ENCODE data around the gene STK31.
"Not testable (repeated sequence)": the region's sequence is repeated elsewhere in the genome, so short reads cannot be mapped to it uniquely, and the experiment has no call there.

STK31 gene

DNA sequence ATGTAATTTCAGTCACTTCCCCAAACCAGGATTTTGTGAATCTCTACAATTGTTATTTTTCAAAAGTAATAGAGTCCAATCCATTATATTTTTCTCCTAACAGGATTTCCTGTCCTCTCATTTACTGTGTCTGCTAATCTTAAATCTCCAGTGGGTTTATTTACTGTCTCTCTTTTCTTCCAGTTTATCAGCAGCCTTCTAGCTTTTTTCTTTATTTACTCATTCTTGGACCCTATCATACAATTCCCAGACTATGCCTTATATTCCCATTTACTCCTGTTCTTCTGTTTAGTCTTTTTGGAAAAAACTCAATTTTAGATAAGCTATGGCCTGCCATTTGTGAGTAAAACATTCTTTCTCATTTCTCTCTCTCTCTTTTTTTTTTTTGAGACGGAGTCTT, 94.7 kb downstream of the STK31 start:
- no peak for DNase-seq

DNA sequence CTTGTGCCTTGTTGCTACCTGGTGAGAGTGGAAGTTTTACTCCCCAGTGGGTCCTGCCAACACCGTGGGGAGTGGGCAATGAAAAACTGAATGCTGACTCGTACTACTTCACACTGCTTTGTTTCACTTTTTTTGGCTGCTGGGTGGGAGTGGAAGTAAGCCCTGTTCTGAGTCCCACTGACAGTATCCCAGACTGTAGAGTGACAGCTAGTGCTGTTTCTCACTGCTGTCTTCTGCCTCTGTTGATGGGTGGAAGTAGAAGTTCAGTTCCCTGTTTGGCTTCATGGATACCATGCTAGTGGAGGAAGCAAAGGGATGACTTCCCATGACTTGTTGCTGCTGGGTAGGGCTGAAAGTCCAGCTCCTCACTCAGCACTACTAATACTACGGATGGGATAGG, 98.4 kb downstream of the STK31 start:
- DNase-seq: no peak

DNA sequence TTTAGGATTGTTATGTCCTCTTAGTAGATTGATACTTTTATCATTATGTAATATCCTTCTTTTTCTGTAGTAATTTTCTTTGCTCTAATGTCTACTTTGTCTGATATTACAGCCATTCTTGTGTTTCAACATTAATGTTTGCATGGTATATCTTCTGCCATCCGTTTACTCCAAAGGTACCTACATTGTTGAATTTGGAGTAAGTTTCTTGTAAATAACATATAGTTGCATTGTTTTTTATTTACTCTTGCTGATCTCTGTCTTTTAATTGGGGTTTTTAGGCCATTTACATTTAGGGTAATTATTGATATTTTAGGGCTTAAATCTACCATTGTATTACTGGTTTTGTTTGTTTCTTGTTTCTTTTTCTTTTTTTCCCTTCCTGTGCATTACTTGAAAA, 100.1 kb downstream of the STK31 start:
- no peak for DNase-seq

DNA sequence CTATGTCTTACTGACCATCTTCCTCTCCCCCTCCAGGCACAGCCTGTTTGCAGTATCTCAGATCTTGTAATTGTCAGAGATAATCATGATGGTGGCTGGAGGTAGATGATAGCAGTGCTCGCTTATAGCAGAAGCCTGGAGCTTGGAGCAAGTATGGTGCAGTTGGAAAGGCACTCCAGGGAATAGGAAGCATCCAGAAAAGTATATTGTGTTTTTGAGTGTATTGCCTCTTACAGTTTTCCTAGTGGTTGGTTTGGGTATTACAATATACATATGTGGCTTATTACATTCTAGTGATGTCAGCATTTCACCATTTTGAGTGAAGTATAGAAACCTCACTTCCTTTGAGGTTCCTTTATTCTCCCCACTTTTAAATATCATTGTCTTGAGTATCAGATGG, 101.5 kb downstream of the STK31 start:
- DNase-seq: no peak

DNA sequence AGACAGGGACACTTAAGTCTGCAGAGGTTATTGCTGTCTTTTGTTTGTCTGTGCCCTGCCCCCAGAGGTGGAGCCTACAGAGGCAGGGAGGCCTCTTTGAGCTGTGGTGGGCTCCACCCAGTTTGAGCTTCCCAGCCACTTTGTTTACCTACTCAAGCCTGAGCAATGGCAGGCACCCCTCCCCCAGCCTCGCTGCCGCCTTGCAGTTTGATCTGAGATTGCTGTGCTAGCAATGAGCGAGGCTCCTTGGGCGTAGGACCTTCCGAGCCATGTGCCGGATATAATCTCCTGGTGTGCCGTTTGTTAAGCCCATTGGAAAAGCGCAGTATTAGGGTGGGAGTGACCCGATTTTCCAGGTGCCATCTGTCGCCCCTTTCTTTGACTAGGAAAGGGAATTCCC, 118.1 kb downstream of the STK31 start:
- not testable (repeated sequence) for DNase-seq

DNA sequence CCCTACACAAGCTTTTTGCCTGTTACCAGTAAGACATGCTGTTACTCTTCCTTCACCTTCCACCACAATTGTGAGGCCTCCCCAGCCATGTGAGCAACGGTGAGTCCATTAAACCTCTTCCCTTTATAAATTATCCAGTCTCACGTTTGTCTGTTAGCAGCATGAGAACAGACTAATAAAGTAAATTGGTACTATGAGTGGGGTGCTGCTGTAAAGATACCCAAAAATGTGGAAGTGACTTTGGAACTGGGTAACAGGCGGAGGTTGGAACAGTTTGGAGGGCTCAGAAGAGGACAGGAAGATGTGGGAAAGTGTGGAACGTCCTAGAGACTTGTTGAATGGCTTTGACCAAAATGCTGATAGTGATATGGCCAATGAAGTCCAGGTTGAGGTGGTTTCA, 122.7 kb downstream of the STK31 start:
- not testable (repeated sequence) for DNase-seq

DNA sequence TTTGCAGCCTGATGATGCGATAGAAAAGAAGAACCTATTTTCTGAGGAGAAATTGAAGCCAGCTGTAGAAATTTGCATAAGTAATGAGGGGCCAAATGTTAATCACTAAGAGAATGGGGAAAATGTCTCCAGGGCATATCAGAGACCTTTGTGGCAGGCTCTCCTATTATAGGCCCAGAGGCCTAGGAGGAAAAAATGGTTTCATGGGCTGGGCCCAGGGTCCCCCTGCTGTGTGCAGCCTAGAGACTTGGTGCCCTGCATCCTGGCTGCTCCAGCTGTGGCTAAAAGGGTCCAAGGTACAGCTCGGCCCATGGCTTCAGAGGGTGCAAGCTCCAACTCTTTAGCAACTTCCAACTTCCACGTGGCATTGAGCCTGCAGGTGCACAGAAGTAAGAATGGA, 123.4 kb downstream of the STK31 start:
- DNase-seq: no peak

DNA sequence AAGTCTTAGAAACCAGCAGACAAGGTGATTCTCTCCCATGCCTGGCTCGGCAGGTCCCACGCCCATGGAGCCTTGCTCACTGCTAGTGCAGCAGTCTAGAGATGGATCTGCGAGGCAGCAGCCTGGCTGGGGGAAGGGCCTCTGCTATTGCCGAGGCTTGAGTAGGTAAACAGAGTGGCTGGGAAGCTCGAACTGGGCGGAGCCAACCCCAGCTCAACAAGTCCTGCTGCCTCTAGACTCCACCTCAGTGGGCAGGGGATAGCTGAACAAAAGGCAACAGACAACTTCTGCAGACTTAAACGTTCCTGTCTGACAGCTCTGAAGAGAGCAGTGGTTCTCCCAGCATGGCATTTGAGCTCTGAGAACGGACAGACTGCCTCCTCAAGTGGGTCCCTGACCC, 134.8 kb downstream of the STK31 start:
- DNase-seq: not testable (repeated sequence)

DNA sequence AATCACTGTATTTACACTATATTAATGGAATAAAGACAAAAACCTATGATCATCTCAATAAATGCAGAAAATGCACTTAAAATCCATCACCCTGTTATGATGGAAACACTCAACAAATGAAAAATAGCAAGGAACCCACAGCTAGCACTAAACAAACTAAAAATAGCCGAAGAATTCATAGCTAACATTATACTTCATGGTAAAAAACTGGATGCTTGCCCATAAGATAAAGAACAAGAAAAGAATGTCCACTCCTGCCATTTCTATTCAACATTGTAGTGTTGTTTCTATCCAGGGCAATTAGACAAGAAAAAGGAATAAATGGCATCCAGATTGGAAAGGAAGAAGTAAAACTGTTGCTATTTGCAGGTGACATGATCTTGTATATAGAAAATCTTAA, 142.1 kb downstream of the STK31 start:
- peak; percentile 38 for DNase-seq

DNA sequence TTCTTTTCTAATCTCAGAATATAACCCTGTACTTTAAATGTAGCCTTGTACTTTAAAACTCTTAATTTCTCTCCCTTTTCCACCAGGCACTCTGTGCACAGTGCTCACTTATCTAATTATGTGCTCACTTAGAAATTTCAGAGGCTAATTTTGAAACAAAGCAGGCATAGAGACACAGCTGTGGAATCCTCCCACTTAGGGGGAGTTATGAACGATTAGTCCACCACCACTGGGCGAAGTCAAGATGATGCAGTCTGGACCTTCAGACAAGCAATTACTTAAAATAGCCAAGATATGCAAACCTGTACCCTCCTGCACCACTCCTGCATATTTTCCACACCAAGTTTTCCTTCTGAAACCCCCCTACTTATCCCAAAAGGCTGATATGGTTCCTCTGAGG, 143.0 kb downstream of the STK31 start:
- DNase-seq: no peak

DNA sequence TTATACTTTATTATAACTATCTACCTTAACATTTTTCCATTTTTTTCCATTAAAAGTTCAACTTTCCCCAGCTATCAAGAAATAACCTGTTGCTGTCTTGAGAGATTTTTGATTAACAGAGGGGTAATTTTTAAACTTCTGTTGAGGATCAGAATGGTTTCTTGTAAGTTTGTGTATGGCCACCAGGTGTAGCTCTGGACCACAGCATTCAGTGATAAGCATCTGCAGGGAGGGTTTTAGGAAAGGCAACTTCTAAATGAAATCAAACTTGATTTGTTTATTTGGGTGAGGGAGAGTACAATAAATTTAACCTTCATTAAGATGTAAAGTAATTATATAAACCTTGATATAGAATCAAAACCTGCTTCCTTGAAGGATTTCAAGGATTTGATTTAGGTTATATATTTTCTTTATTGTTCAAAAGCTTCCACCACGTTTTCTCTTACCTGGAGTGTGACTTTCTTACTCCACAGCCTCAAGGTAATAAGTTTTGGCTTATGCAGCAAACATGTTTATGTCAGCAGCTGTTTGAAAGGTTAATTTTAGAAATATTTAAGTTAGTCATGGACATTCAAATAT, 153.3 kb downstream of the STK31 start:
- DNase-seq: peak; percentile 55

DNA sequence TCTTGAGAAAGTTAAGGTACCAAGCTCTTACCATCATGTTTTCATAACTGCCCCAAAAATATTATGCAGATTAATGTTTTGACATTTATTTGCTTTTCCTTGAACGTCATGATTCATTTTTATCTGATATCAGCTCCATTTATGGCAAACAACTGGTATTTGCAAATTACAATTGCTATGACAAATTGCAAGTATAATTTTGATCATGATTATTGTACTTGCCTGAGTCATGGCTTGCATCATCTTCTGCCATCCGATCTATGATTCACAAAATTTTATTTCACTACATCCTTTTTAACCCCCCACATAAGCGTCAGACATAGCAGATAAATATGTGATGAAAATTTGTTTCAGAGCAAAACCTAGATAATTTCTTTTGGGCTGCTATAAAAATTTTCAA, 155.0 kb downstream of the STK31 start:
- DNase-seq: peak; percentile 84

DNA sequence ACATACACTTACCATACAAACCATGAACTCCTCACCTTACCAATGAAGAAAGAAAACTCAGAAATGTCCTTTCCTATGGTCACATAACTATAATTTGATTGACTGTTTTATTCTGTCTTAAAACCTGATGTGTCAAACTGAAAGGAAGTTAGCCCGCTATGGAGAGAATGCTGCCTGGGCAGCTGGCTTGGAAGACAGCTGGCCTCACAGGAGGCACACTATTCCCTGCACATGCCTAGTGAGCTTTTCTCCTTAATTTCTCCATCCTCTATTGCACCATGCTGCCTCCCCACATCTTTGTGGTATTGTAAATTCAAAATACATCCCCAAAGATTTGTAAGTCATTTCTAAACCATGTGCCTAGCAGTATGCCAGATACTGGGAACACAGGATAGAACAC, 163.3 kb downstream of the STK31 start:
- no peak for DNase-seq

DNA sequence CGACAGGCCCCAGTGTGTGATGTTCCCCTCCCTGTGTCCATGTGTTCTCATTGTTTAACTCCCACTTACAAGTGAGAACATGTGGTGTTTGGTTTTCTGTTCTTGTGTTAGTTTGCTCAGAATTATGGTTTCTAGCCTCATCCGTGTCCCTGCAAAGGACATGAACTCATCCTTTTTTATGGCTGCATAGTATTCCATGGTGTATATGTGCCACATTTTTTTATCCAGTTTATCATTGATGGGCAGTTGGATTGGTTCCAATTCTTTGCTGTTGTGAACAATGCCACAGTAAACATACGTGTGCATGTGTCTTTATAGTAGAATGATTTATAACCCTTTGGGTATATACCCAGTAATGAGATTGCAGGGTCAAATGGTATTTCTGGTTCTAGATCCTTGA, 166.5 kb downstream of the STK31 start:
- DNase-seq: not testable (repeated sequence)

Measured in fibroblast of upper back skin (primary cell).